GM12865 (cell line): Measurements from ENCODE around the gene PLCB2.
A peak's percentile ranks its signal among the peaks of the same experiment; 100 is the strongest.

Experiments
- DNase-seq: peaks from one replicate; pipeline ENCODE4 v3.0.0; 2010; ENCODE audit warnings: low read depth
- H3K4me3 ChIP-seq: 2 replicates; pipeline ENCODE4 v1.5.1; 2011; ENCODE audit warnings: mild to moderate bottlenecking, low read depth, low read length, control low read depth
- TF ChIP-seq, protein P1 (sequence below): IDR thresholded peaks from 2 replicates; pipeline ENCODE4 v1.5.1; 2011; ENCODE audit warnings: low read length, control low read depth, low read depth, inconsistent platforms; ENCODE audit not compliant: insufficient read depth; ENCODE audit errors: missing control alignments

PLCB2 gene

DNA sequence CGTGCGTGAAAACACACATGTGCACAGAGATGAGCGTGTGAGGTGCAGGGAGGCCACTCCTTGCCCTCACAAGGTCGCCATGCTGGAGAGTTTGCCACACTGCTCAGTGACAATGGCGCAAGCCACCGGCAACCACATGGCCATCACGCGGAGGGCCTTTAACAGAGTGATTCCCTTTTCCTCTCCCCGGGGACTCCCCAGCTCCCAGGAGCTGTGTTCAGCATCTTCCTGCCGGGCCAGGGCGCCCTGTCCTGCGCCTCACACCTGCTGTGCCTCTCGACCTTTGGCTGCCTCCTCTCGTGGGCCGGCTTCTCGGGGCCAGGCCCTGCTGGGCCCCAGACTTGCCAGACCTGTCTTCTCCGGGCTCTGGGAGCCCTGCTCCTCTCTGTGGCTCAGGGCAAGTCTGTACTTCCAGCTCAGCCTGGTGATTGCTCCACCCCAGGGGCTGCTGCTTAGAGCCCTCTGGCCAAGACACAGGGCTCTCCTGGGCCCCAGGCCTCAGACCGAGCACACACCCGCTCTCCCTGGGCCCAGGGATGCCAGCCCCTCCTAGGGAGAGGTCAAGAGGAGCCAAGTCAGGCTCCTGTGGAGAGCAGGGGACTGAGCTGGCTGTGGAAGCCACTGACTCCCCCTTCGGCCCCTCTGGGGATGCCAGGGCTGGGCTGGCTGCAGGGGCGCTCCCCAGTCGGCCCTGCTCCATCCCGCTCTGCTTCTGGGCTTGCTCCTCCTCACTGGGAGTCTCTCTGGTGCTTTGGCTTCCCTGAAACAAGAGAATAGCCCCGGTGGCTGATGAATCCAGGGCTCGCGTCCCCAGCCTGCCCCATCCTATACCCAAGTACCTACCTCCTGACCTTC, 27.4 kb upstream of the PLCB2 start:
- TF ChIP-seq, protein P1, sequence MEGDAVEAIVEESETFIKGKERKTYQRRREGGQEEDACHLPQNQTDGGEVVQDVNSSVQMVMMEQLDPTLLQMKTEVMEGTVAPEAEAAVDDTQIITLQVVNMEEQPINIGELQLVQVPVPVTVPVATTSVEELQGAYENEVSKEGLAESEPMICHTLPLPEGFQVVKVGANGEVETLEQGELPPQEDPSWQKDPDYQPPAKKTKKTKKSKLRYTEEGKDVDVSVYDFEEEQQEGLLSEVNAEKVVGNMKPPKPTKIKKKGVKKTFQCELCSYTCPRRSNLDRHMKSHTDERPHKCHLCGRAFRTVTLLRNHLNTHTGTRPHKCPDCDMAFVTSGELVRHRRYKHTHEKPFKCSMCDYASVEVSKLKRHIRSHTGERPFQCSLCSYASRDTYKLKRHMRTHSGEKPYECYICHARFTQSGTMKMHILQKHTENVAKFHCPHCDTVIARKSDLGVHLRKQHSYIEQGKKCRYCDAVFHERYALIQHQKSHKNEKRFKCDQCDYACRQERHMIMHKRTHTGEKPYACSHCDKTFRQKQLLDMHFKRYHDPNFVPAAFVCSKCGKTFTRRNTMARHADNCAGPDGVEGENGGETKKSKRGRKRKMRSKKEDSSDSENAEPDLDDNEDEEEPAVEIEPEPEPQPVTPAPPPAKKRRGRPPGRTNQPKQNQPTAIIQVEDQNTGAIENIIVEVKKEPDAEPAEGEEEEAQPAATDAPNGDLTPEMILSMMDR = no peak
- DNase-seq = no peak
- H3K4me3 ChIP-seq = no peak overlapping the region

DNA sequence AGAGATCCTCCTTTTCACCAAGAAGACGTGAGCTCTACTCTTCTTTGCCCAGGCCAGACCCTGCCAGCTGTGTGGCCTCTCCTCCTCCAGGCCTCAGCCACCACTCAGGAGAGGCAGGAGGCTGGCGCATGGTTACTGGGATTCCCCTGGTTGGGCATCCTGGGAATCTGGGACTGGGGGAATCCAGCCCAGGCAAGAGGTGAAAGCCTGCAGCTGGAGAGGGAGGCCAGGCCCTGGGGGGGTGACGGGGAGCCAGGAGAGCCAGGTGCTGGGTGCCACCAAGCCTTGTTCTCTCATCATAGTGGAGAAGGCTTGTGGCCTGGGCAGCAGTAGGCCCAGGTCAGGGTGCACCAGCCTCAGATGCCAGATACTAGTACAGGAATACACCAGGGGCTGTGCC, 26.8 kb upstream of the PLCB2 start:
- TF ChIP-seq, protein P1 = no peak
- DNase-seq = no peak
- no peak overlapping the region for H3K4me3 ChIP-seq

DNA sequence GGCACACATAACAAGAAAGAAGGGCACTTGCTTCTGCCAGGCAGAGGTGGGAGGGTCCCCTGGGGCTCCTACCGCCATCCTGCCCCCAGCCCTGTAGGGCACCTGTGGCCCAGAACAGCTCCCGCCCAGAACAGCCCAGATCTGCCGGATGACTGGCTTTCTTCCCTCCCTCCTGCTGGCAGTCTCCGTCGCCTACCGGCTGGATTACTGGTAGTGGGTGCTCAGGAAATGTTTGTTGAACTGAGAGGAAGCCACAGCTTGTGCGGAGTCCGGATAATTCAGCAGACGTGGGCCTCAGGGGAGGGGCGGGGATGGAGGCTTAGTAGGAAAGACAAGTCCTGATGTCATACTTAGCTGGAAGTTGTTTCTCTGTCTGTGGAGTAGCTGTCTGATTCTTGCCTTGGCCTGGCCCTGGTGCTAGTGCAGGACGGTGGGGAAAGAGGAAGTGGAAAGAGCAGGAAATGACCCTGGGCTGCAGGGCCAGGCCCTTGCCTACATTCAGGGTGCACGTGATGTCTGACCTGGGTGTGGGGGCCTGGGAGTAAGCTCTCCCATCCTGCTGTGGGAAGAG, 26.3 kb upstream of the PLCB2 start:
- peak; percentile 20 for DNase-seq
- H3K4me3 ChIP-seq = no peak overlapping the region
- TF ChIP-seq, protein P1 = no peak

DNA sequence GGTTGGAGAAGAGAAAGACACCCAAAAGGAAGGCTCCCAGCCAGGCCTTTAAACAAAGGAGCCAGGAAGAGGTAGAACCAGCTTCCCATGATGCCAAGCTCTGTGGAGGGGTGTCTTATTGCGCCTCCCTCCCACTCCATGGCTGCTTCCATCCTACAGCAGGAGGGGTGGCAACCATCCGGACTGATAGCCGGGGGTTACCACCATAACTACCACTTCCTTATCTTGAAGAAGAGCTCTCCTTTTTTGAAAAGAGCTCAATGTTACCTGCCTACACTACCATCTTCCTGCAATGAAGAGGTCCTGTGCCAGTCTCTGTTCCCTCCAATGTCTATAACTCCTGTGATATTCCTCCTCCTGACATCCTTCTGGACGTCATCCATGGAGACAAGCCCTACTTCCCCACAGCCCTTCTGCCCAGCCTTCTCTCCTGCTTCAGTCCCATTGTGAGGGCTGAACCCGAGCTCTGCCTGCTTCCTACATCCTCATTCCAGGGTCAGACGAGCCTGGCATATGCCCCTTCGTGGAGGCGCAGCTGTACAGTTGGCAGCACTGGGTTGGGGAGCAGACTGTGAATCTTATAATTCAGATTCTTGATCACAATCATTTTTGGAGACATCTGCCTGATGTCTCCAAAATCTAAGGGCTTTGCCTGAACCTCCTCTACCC, 24.5 kb upstream of the PLCB2 start:
- no peak for DNase-seq
- no peak overlapping the region for H3K4me3 ChIP-seq
- TF ChIP-seq, protein P1 = no peak

DNA sequence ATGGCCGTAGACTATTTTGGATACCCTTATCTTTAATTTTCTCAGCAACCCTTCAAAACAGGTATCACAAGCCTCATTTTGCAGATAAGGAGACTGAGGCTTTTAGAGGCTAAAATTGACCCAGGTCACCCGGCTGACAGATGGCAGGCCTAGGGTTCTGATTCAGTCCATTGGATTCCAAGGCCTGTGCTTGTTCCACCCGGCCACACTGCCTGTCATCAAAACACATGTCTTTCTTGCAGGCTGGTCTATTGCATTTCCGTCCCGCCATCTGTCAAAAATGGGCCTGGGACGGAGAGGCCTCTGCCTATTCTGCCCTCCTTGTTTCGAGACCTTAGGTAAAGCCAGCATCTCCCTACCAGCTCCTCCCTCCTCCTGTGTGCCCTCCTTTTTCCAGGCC, 23.9 kb upstream of the PLCB2 start:
- TF ChIP-seq, protein P1 = no peak
- H3K4me3 ChIP-seq = no peak overlapping the region
- DNase-seq = no peak

DNA sequence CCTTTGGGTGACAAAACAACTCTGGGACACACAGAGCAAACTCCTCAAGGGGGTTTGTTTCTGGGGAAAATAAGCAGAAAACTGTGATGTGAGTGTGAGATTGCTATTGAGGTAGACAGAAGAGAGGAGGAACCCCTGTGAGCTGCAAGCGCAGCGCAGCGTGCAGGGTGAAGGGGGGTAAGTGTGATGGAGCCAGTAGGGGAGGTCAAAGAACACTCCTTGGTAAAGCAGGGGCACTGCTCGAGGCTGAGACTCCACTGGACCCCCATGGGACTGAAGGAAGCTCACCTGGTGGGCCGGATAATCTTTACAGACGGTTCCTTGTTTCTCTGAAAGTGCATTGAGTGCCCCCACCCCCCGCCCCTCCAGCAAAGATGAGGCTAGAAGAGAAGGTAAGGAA, 23.3 kb upstream of the PLCB2 start:
- no peak overlapping the region for H3K4me3 ChIP-seq
- DNase-seq = no peak
- TF ChIP-seq, protein P1 = no peak
